GM18868 (cell line): Measurements from ENCODE around the gene LAG3.

Source experiments
- ATAC-seq: cut with Tn5 transposase; IDR thresholded peaks from one replicate; pipeline ENCODE4 v1.9.1; 2021; ENCODE audit warnings: mild to moderate bottlenecking, moderate library complexity; ENCODE audit not compliant: unreplicated experiment

Gene LAG3

DNA sequence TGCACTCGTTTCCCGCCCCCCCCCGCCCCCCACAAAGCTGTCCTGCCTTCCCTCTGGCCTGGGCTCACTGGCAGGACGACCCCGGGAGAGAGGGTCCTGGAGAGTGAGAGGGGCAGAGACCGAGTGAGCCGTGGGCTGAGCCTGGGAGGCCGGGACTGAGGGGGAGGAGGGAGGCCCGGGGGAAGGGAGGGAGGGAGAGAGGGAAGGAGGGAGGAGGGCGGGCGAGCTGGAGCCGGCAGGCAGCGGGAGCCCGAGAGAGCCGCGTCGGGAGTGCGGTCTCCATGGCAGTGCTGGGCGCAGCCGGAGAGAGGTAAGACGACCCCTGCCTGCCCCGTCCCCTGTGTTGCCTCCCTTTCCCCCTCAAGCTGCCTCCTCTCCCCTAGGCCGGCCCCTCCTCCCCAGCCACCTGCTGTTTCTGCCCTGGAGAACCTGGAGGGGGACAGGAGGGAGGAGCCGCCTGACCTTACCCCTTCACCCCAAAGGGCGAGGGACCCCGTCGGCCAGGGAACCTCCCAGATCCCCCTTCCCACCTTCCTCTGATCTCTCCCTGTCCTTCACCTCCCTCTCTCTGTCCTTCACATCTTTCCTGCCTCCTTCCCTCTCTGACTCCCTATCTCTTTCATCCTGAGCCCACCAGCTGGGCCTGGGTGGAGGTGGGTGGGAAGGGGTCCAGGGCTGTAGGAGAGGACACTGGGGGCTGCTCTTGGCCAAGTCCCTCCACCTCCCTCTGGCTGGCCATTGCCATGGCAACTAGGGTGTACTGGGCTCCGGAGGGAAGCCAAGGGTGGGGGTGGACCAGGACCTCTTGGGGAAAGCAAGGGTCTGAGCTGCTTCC, 49.5 kb downstream of the LAG3 start, which contains the start of gene GPR162:
GPR162 (plus strand) TSS at position 231 of the 835 bp plus-strand sequence. CDS start 2,078 bp downstream, outside the sequence.
- no peak for ATAC-seq

DNA sequence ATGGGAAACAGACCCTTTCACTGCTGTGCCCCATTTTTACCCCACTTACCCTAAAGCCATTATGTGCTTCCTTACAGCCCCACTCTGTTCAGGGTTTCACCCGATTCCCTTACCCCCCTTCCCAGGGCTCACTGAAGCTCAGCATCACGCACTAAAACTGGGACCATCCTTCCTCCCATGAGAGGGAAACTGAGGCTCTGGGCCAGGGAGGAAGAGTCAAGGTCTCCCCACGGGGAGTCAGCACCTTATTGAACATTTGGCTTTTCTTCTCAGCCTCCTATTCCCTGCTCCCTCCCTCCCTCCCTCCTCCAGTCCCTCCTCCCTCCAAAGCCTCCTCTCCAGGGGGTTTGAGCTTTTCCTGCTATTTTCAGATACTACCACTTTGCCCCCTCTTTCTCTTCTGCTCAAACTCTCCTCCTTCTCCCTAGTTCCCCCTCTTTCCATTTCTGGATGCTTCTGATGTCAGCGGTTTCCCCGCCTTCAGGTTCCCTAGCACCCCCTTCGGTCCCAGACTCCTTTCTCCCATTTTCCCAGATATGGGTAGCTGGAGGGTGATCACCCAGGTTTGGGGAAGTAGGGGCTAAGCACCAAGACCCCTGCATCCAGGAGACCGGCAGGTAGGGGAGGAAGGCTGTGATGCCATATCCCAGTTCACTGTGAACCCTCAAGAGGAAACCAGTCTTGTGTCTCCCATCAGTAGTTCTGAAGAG, 50.3 kb downstream of the LAG3 start:
- no peak for ATAC-seq

- ATAC-seq = no peak
Measured at GRCh38 chr12:6823182-6824084, 51.1 kb downstream of the LAG3 start.

DNA sequence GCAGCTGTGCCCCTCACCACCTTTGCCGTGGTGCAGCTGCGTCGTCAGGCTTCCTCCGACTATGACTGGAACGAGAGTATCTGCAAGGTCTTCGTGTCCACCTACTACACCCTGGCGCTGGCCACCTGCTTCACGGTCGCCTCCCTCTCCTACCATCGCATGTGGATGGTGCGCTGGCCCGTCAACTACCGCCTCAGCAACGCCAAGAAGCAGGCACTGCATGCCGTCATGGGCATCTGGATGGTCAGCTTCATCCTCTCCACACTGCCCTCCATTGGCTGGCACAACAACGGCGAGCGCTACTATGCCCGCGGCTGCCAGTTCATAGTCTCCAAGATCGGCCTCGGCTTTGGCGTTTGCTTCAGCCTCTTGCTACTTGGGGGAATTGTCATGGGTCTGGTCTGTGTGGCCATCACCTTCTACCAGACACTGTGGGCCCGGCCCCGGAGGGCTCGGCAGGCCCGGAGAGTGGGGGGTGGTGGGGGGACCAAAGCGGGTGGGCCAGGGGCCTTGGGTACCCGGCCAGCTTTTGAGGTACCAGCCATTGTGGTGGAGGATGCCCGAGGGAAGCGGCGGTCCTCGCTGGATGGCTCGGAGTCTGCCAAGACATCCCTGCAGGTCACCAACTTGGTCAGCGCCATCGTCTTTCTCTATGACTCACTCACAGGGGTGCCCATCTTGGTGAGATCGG, 51.9 kb downstream of the LAG3 start:
- no peak for ATAC-seq

- no peak for ATAC-seq
Measured at GRCh38 chr12:6824901-6825381, 52.6 kb downstream of the LAG3 start.

DNA sequence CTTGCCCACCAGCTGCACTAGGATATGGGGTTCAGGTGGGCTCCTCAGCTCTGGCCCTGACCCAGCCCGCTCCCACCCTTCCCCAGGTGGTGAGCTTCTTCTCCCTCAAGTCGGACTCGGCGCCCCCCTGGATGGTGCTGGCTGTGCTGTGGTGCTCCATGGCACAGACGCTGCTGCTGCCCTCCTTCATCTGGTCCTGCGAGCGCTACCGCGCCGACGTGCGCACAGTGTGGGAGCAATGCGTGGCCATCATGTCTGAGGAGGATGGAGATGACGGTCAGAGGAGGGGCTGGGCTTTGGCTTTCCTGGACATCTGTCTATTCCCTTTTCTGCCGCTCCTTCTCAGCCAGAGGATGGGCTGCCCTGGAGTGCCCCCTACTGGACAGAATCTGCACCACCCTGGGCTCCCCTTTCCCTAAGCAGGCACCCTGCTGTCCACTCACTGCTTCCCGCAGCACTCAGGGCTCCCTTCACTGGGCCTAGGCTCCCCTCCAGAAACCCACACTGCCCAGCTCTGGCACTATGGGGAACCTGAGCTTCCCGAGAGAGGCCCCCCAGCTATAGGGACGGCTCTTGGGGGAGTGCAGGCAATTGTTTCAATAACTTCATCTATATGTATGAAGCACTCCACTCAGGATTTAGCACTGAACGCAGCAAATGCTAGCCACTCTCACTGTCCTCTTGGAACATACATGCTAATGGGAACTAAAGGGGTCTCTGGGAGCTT, 53.2 kb downstream of the LAG3 start:
- ATAC-seq = no peak

GRCh38 chr12:6826125-6826733, 53.9 kb downstream of the LAG3 start:
- ATAC-seq = no peak

DNA sequence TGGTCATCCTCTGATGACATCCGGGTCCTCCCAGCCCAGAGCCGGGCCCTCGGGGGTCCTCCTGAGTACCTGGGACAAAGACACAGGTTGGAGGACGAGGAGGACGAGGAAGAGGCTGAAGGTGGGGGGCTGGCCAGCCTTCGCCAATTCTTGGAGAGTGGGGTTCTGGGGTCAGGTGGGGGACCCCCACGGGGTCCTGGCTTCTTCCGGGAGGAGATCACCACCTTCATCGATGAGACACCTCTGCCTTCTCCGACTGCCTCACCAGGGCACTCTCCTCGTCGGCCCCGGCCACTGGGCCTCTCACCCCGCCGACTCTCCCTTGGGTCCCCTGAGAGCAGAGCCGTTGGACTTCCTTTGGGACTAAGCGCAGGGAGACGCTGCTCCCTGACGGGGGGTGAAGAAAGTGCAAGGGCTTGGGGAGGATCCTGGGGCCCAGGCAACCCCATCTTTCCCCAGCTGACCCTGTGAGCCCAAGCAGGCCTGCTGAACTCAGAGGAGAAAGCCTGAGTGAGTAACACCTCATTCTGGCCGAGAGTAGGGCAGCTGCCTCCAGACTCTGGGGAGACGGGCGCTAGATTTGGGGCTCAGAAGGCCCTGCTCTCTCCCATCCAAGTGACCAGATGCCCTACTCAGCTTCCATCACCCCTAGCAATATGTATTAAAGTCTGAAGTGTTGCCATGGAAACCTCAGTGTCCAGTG, 54.6 kb downstream of the LAG3 start:
- no peak for ATAC-seq

DNA sequence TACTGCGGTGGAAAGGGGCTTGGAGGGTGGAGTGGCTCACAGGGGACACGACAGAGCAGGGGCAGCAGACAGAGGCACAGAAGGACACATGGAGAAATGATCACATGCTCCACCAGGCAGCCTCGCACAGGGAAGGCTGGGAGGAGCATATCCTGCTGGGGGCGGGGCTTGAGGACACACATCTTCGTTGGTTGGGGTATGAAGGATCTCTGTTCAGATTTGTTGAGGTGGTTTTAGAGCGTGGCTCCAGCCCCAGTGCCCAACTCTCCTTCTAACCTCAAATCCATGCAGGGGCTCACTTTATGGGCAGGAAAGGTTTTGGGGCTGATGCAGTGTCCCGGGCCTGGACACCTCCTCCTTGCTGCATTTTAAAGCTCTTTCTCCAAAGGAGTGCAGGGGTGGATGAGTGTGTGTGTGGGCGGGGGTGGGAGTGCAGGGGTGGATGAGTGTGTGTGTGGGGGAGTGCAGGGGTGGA, 55.2 kb downstream of the LAG3 start:
- no peak for ATAC-seq
